Calu3 (cell line): ENCODE data around the gene XRN1. TPM values are rescaled to one million over a fixed set of nuclear protein-coding genes. Genes with fewer than 3 reads are reported as not detected.

ENCODE experiments used
- BruUV-seq: library from RNA; stranded (reverse); fragments of 400-500 nt; replicated peaks from 2 replicates; lab custom pipeline; 2021; lab: Mats Ljungman, UMichigan
- CTCF ChIA-PET: fragments of 300-600 bp; sonication (Branson Sonifier 250); formaldehyde crosslinking; loops from one replicate; lab custom pipeline; 2022; ENCODE audit warnings: antibody characterized with exemption; lab: Charles Lee
- DNase-seq: peaks from one replicate; pipeline ENCODE4 v3.0.0; 2022
- H3K27ac Mint-ChIP-seq: one replicate; pipeline ENCODE4 v1.8.0; 2022; ENCODE audit warnings: mixed read lengths; ENCODE audit not compliant: unreplicated experiment
- H3K27me3 Mint-ChIP-seq: one replicate; pipeline ENCODE4 v1.8.0; 2022; ENCODE audit warnings: mixed read lengths; ENCODE audit not compliant: unreplicated experiment
- H3K36me3 Mint-ChIP-seq: one replicate; pipeline ENCODE4 v1.8.0; 2022; ENCODE audit warnings: mild to moderate bottlenecking, moderate library complexity, mixed read lengths; ENCODE audit not compliant: insufficient read depth, unreplicated experiment
- H3K4me1 Mint-ChIP-seq: one replicate; pipeline ENCODE4 v1.8.0; 2022; ENCODE audit warnings: mild to moderate bottlenecking, low read depth, mixed read lengths; ENCODE audit not compliant: unreplicated experiment
- H3K4me3 Mint-ChIP-seq: one replicate; pipeline ENCODE4 v1.8.0; 2022; ENCODE audit warnings: mild to moderate bottlenecking, low read depth, moderate library complexity, mixed read lengths; ENCODE audit not compliant: unreplicated experiment
- H3K9me3 Mint-ChIP-seq: one replicate; pipeline ENCODE4 v1.8.0; 2022; ENCODE audit warnings: low read depth, mixed read lengths; ENCODE audit not compliant: unreplicated experiment
- intact Hi-C: fragments of 100-400 bp; cut with micrococcal nuclease; formaldehyde crosslinking; loops from one replicate; pipeline ENCODE4 v1.10.0; 2022; ENCODE audit not compliant: unreplicated experiment
- total RNA-seq: library from RNA; stranded (reverse); gene quantifications from 2 replicates; pipeline ENCODE4 v1.2.3, GENCODE V29; 2022
- TF ChIP-seq, protein P1 (sequence below): fragments of 200-600 bp; IDR thresholded peaks from one replicate; pipeline ENCODE4 v1.8.0; 2022; ENCODE audit warnings: antibody characterized with exemption; ENCODE audit not compliant: unreplicated experiment

The XRN1 gene
- total RNA-seq, 1 experiment from 2014 or later, result 59.7 TPM

DNA sequence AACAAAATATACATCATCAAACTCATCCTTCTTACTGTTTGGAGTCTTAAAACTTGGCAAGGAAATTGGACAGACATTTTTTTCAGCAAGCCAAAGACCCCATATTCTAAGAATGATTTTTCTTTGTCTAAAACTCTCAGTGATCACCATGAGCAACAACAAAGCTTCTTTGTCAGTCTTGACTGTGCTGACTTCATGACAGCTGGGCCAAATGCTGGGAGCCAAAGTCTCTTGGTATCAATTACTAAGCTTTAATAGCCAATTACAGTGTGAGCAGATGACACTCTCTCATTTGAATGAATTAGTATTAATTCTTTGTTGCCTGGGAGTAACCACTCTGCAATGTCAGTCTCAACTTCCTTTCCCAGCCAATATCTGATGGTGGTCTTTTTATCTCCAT, 174.3 kb downstream of the XRN1 start:
- CTCF ChIA-PET, result interaction anchor here (0.6 to 1.2 kb wide), 2 partner anchors 32 to 147 kb away, joined by 3 read pairs; no protein-coding TSS in a partner anchor
- intact Hi-C loops, result loop anchor here (2.0 to 10.0 kb wide), 2 partner anchors 45 to 529 kb away; no protein-coding TSS in a partner anchor
- no peak for DNase-seq
- Mint-ChIP-seq H3K4me3 (no peak overlapping the region), H3K36me3 (no peaks in the 10 kb centered on the region), H3K27me3 (no peaks in the 10 kb centered on the region), H3K27ac (peak overlapping the region; percentile 58), H3K9me3 (peaks cover 5% of the 10 kb centered on the region), H3K4me1 (peaks cover 38% of the 10 kb centered on the region)
- TF ChIP-seq, protein P1, sequence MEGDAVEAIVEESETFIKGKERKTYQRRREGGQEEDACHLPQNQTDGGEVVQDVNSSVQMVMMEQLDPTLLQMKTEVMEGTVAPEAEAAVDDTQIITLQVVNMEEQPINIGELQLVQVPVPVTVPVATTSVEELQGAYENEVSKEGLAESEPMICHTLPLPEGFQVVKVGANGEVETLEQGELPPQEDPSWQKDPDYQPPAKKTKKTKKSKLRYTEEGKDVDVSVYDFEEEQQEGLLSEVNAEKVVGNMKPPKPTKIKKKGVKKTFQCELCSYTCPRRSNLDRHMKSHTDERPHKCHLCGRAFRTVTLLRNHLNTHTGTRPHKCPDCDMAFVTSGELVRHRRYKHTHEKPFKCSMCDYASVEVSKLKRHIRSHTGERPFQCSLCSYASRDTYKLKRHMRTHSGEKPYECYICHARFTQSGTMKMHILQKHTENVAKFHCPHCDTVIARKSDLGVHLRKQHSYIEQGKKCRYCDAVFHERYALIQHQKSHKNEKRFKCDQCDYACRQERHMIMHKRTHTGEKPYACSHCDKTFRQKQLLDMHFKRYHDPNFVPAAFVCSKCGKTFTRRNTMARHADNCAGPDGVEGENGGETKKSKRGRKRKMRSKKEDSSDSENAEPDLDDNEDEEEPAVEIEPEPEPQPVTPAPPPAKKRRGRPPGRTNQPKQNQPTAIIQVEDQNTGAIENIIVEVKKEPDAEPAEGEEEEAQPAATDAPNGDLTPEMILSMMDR, result no peak
- no TSS peak for BruUV-seq

- DNase-seq, result peak; percentile 58
- Mint-ChIP-seq H3K27me3 (no peaks in the 10 kb centered on the region), H3K27ac (peak overlapping the region; percentile 58), H3K9me3 (peaks cover 5% of the 10 kb centered on the region), H3K4me3 (peak overlapping the region; percentile 8), H3K4me1 (peaks cover 43% of the 10 kb centered on the region), H3K36me3 (no peaks in the 10 kb centered on the region)
- intact Hi-C loops, result loop anchor here (2.0 to 10.0 kb wide), 2 partner anchors 44 to 528 kb away; no protein-coding TSS in a partner anchor
- no TSS peak for BruUV-seq
- TF ChIP-seq, protein P1, result no peak
- CTCF ChIA-PET, result interaction anchor here (0.6 to 1.2 kb wide), 5 partner anchors 9 to 154 kb away, joined by 3 to 5 read pairs (median 3); no protein-coding TSS in a partner anchor
Measured at GRCh38 chr3:142272200-142272891, 175.5 kb downstream of the XRN1 start.

DNA sequence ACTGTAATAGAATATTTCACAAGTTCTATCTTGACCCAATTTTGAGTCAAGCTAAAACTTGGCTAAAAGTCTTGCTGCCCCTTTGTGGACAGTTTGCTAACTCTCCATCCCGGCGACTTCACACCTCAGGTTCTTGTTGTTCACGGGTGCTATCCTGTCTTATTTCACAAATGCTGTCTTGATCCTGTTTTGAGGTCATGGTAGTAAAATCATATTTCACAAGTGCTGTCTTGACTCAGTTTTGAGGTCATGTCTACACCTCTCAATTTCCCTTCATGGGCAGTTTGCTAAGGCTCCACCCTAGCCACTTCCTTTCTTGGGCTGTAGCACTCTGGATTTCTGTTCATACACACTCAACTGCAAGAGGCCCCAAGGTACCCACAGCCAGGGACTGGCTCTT, 177.4 kb downstream of the XRN1 start:
- no peak overlapping the region for H3K4me3 Mint-ChIP-seq
- no peaks in the 10 kb centered on the region for H3K27me3 Mint-ChIP-seq
- H3K27ac Mint-ChIP-seq, result no peak overlapping the region
- TF ChIP-seq, protein P1, result no peak
- intact Hi-C loops, result loop anchor here (10.0 kb wide), 1 partner anchor 526 kb away; no protein-coding TSS in a partner anchor
- no peaks in the 10 kb centered on the region for H3K36me3 Mint-ChIP-seq
- no TSS peak for BruUV-seq
- H3K4me1 Mint-ChIP-seq, result peaks cover 42% of the 10 kb centered on the region
- CTCF ChIA-PET, result interaction anchor here (0.6 to 1.0 kb wide), 3 partner anchors 77 to 415 kb away, joined by 3 to 5 read pairs (median 3); no protein-coding TSS in a partner anchor
- no peak for DNase-seq
- peaks cover 5% of the 10 kb centered on the region for H3K9me3 Mint-ChIP-seq

- DNase-seq, result no peak
- TF ChIP-seq, protein P1, result no peak
- H3K4me3 Mint-ChIP-seq, result no peak overlapping the region
- intact Hi-C loops, result loop anchor here (10.0 kb wide), 1 partner anchor 525 kb away; no protein-coding TSS in a partner anchor
- H3K9me3 Mint-ChIP-seq, result peaks cover 5% of the 10 kb centered on the region
- no peaks in the 10 kb centered on the region for H3K36me3 Mint-ChIP-seq
- H3K27ac Mint-ChIP-seq, result no peak overlapping the region
- BruUV-seq, result no TSS peak
- CTCF ChIA-PET, result interaction anchor here (0.6 kb wide), 1 partner anchor 92 kb away, joined by 5 read pairs; no protein-coding TSS in a partner anchor
- H3K4me1 Mint-ChIP-seq, result peaks cover 39% of the 10 kb centered on the region
- H3K27me3 Mint-ChIP-seq, result no peaks in the 10 kb centered on the region
Measured at GRCh38 chr3:142269767-142270166, 178.1 kb downstream of the XRN1 start.
